HEK293 (cell line): ENCODE data around the gene ABHD14A.

Source experiments
- CTCF ChIA-PET: fragments of 350-600 bp; formaldehyde crosslinking; extraction: SDS; loops from one replicate; lab custom pipeline; 2021; ENCODE audit warnings: antibody characterized with exemption; lab: Yijun Ruan, JAX
- POLR2A ChIA-PET: fragments of 300-600 bp; formaldehyde crosslinking; extraction: SDS; loops from one replicate; lab custom pipeline; 2020; ENCODE audit warnings: antibody characterized with exemption, inconsistent platforms; lab: Yijun Ruan, JAX
- H3K27ac ChIP-seq: fragments of 200-500 bp; sonication (Bioruptor generic); 2 replicates; pipeline ENCODE4 v1.5.1; 2014; ENCODE audit warnings: low read depth, low read length, control low read depth, inconsistent platforms; ENCODE audit errors: extremely low read depth
- H3K36me3 ChIP-seq, 2 experiments: fragments of 200-500 bp in 1 of 2; sonication (Bioruptor generic) in 1 of 2; 1 replicate in 1 of 2; 2 replicates in 1 of 2; pipeline ENCODE4 v1.5.1; 2014 to 2017; ENCODE audit warnings: inconsistent platforms in 2 of 2, low read length in 2 of 2; ENCODE audit not compliant: control insufficient read depth in 2 of 2, insufficient read depth in 1 of 2
- H3K4me1 ChIP-seq: fragments of 200-500 bp; sonication (Bioruptor generic); 2 replicates; pipeline ENCODE4 v1.5.1; 2014; ENCODE audit warnings: mild to moderate bottlenecking, low read length, inconsistent platforms; ENCODE audit not compliant: control insufficient read depth, insufficient read depth
- H3K4me3 ChIP-seq: 2 replicates; pipeline ENCODE4 v1.5.1; 2011; ENCODE audit warnings: low read depth, mild to moderate bottlenecking, control low read depth, low read length, moderate library complexity
- H3K9me3 ChIP-seq: fragments of 200-500 bp; sonication (Bioruptor generic); 2 replicates; pipeline ENCODE4 v1.5.1; 2014; ENCODE audit warnings: low read depth, low read length, inconsistent platforms; ENCODE audit not compliant: control insufficient read depth, insufficient read depth
- BCL6B ChIP-seq: fragments of 450-650 bp; formaldehyde crosslinking; IDR thresholded peaks from 2 replicates; pipeline ENCODE4 v1.5.1; 2017; ENCODE audit warnings: missing biosample characterization, missing genetic modification characterization
- GLI4 ChIP-seq: fragments of 450-650 bp; formaldehyde crosslinking; IDR thresholded peaks from 2 replicates; pipeline ENCODE4 v1.5.1; 2016; ENCODE audit warnings: missing biosample characterization, missing genetic modification characterization
- SETDB1 ChIP-seq: IDR thresholded peaks from one replicate; pipeline ENCODE4 v1.6.1; 2017; ENCODE audit warnings: mild to moderate bottlenecking, low read length, moderate library complexity, mixed read lengths; ENCODE audit not compliant: insufficient read length
- YY1 ChIP-seq: fragments of 450-650 bp; formaldehyde crosslinking; IDR thresholded peaks from 2 replicates; pipeline ENCODE4 v1.5.1; 2018; ENCODE audit warnings: missing biosample characterization, missing genetic modification characterization
- ZNF121 ChIP-seq: fragments of 450-650 bp; formaldehyde crosslinking; IDR thresholded peaks from 2 replicates; pipeline ENCODE4 v1.5.1; 2016; ENCODE audit warnings: missing biosample characterization, missing genetic modification characterization
- ZNF155 ChIP-seq: fragments of 450-650 bp; formaldehyde crosslinking; IDR thresholded peaks from 2 replicates; pipeline ENCODE4 v1.5.1; 2016; ENCODE audit warnings: missing biosample characterization, missing genetic modification characterization
- ZNF18 ChIP-seq: fragments of 450-650 bp; formaldehyde crosslinking; IDR thresholded peaks from 2 replicates; pipeline ENCODE4 v1.5.1; 2016; ENCODE audit warnings: missing biosample characterization, missing genetic modification characterization
- ZNF211 ChIP-seq: fragments of 450-650 bp; formaldehyde crosslinking; IDR thresholded peaks from 2 replicates; pipeline ENCODE4 v1.5.1; 2016; ENCODE audit warnings: low read depth, missing biosample characterization, missing genetic modification characterization
- ZNF214 ChIP-seq: fragments of 450-650 bp; formaldehyde crosslinking; IDR thresholded peaks from 2 replicates; pipeline ENCODE4 v1.5.1; 2017; ENCODE audit warnings: missing biosample characterization, mild to moderate bottlenecking, missing genetic modification characterization, borderline replicate concordance
- ZNF555 ChIP-seq: fragments of 450-650 bp; formaldehyde crosslinking; conservative IDR thresholded peaks from 2 replicates; pipeline ENCODE4 v1.5.1; 2017; ENCODE audit warnings: missing biosample characterization, mild to moderate bottlenecking, missing genetic modification characterization, inconsistent platforms
- ZNF610 ChIP-seq: fragments of 450-650 bp; formaldehyde crosslinking; IDR thresholded peaks from 2 replicates; pipeline ENCODE4 v1.5.1; 2016; ENCODE audit warnings: missing biosample characterization, missing genetic modification characterization, borderline replicate concordance
- ZNF654 ChIP-seq: fragments of 450-650 bp; formaldehyde crosslinking; IDR thresholded peaks from 2 replicates; pipeline ENCODE4 v1.5.1; 2016; ENCODE audit warnings: low read depth, missing biosample characterization, missing genetic modification characterization
- ZNF777 ChIP-seq: fragments of 450-650 bp; formaldehyde crosslinking; IDR thresholded peaks from 2 replicates; pipeline ENCODE4 v1.5.1; 2017; ENCODE audit warnings: missing biosample characterization, missing genetic modification characterization, borderline replicate concordance
- ZNF792 ChIP-seq: fragments of 450-650 bp; formaldehyde crosslinking; IDR thresholded peaks from 2 replicates; pipeline ENCODE4 v1.5.1; 2016; ENCODE audit warnings: missing biosample characterization, missing genetic modification characterization
- ZNF843 ChIP-seq: fragments of 450-650 bp; formaldehyde crosslinking; IDR thresholded peaks from 2 replicates; pipeline ENCODE4 v1.5.1; 2016; ENCODE audit warnings: missing biosample characterization, missing genetic modification characterization
- ZSCAN30 ChIP-seq: fragments of 450-650 bp; IDR thresholded peaks from 2 replicates; pipeline ENCODE4 v1.5.1; 2018; ENCODE audit warnings: missing biosample characterization, mild to moderate bottlenecking, missing genetic modification characterization, moderate library complexity
- TF ChIP-seq, protein P1 (sequence below): fragments of 450-650 bp; formaldehyde crosslinking; conservative IDR thresholded peaks from 2 replicates; pipeline ENCODE4 v1.5.1; 2016; ENCODE audit warnings: low read depth, missing biosample characterization, missing genetic modification characterization
- TF ChIP-seq, protein P2 (sequence below): fragments of 450-650 bp; formaldehyde crosslinking; IDR thresholded peaks from 2 replicates; pipeline ENCODE4 v1.5.1; 2016; ENCODE audit warnings: missing biosample characterization, missing genetic modification characterization
- TF ChIP-seq, protein P3 (sequence below): fragments of 450-650 bp; formaldehyde crosslinking; IDR thresholded peaks from 2 replicates; pipeline ENCODE4 v1.5.1; 2016; ENCODE audit warnings: missing biosample characterization, missing genetic modification characterization
- TF ChIP-seq, protein P4 (sequence below): fragments of 450-650 bp; formaldehyde crosslinking; IDR thresholded peaks from 2 replicates; pipeline ENCODE4 v1.5.1; 2016; ENCODE audit warnings: missing biosample characterization, missing genetic modification characterization

Gene ABHD14A

GRCh38 chr3:51959651-51960050 lies 15.2 kb upstream of the ABHD14A start:
- no peak overlapping the region for H3K4me3 ChIP-seq
- H3K4me1 ChIP-seq: no peaks in the 10 kb centered on the region
- ChIA-PET CTCF (interaction anchor here (1.3 to 1.4 kb wide), 2 partner anchors 14 to 18 kb away, joined by 4 read pairs; partner anchors contain the start of genes ABHD14B and RRP9), POLR2A (no interaction called here)
- TF ChIP-seq ZNF18 (tag by site-specific recombination): no peak
- no peak for TF ChIP-seq ZNF555 (tag by site-specific recombination)
- TF ChIP-seq, protein P1, sequence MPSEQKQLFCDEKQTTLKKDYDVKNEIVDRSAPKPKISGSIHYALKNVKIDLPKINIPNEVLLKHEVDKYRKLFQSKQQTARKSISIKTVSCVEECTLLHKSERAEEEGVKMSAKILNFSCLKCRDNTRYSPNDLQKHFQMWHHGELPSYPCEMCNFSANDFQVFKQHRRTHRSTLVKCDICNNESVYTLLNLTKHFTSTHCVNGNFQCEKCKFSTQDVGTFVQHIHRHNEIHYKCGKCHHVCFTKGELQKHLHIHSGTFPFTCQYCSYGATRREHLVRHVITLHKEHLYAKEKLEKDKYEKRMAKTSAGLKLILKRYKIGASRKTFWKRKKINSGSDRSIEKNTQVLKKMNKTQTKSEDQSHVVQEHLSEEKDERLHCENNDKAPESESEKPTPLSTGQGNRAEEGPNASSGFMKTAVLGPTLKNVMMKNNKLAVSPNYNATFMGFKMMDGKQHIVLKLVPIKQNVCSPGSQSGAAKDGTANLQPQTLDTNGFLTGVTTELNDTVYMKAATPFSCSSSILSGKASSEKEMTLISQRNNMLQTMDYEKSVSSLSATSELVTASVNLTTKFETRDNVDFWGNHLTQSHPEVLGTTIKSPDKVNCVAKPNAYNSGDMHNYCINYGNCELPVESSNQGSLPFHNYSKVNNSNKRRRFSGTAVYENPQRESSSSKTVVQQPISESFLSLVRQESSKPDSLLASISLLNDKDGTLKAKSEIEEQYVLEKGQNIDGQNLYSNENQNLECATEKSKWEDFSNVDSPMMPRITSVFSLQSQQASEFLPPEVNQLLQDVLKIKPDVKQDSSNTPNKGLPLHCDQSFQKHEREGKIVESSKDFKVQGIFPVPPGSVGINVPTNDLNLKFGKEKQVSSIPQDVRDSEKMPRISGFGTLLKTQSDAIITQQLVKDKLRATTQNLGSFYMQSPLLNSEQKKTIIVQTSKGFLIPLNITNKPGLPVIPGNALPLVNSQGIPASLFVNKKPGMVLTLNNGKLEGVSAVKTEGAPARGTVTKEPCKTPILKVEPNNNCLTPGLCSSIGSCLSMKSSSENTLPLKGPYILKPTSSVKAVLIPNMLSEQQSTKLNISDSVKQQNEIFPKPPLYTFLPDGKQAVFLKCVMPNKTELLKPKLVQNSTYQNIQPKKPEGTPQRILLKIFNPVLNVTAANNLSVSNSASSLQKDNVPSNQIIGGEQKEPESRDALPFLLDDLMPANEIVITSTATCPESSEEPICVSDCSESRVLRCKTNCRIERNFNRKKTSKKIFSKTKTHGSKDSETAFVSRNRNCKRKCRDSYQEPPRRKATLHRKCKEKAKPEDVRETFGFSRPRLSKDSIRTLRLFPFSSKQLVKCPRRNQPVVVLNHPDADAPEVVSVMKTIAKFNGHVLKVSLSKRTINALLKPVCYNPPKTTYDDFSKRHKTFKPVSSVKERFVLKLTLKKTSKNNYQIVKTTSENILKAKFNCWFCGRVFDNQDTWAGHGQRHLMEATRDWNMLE (tag by site-specific recombination): no peak
- no peak for TF ChIP-seq ZNF792 (tag by site-specific recombination)
- no peak for TF ChIP-seq ZNF654 (tag by site-specific recombination)
- no peak for TF ChIP-seq ZNF777 (tag by site-specific recombination)
- TF ChIP-seq, protein P2, sequence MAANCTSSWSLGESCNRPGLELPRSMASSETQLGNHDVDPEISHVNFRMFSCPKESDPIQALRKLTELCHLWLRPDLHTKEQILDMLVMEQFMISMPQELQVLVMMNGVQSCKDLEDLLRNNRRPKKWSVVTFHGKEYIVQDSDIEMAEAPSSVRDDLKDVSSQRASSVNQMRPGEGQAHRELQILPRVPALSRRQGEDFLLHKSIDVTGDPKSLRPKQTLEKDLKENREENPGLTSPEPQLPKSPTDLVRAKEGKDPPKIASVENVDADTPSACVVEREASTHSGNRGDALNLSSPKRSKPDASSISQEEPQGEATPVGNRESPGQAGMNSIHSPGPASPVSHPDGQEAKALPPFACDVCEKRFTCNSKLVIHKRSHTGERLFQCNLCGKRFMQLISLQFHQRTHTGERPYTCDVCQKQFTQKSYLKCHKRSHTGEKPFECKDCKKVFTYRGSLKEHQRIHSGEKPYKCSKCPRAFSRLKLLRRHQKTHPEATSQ (tag by site-specific recombination): no peak
- no peak for TF ChIP-seq BCL6B (tag by site-specific recombination)
- no peaks in the 10 kb centered on the region for H3K9me3 ChIP-seq
- H3K36me3 ChIP-seq: peaks cover 0 to 35% of the 10 kb centered on the region in 2 experiments; a peak in 1 of 3 replicates
- no peak overlapping the region for H3K27ac ChIP-seq

GRCh38 chr3:51960386-51960785 lies 14.5 kb upstream of the ABHD14A start:
- H3K4me1 ChIP-seq: no peaks in the 10 kb centered on the region
- ChIA-PET POLR2A (no interaction called here), CTCF (interaction anchor here (1.3 kb wide), 1 partner anchor 13 kb away, joined by 4 read pairs; the partner anchor contains the start of gene ABHD14B)
- TF ChIP-seq, protein P3, sequence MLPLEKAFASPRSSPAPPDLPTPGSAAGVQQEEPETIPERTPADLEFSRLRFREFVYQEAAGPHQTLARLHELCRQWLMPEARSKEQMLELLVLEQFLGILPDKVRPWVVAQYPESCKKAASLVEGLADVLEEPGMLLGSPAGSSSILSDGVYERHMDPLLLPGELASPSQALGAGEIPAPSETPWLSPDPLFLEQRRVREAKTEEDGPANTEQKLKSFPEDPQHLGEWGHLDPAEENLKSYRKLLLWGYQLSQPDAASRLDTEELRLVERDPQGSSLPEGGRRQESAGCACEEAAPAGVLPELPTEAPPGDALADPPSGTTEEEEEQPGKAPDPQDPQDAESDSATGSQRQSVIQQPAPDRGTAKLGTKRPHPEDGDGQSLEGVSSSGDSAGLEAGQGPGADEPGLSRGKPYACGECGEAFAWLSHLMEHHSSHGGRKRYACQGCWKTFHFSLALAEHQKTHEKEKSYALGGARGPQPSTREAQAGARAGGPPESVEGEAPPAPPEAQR (tag by site-specific recombination): no peak
- TF ChIP-seq, protein P4, sequence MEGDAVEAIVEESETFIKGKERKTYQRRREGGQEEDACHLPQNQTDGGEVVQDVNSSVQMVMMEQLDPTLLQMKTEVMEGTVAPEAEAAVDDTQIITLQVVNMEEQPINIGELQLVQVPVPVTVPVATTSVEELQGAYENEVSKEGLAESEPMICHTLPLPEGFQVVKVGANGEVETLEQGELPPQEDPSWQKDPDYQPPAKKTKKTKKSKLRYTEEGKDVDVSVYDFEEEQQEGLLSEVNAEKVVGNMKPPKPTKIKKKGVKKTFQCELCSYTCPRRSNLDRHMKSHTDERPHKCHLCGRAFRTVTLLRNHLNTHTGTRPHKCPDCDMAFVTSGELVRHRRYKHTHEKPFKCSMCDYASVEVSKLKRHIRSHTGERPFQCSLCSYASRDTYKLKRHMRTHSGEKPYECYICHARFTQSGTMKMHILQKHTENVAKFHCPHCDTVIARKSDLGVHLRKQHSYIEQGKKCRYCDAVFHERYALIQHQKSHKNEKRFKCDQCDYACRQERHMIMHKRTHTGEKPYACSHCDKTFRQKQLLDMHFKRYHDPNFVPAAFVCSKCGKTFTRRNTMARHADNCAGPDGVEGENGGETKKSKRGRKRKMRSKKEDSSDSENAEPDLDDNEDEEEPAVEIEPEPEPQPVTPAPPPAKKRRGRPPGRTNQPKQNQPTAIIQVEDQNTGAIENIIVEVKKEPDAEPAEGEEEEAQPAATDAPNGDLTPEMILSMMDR: no peak
- TF ChIP-seq ZNF843 (tag by site-specific recombination) (no peak), GLI4 (tag by site-specific recombination) (no peak), YY1 (no peak), ZNF211 (tag by site-specific recombination) (no peak), ZNF214 (no peak), ZNF777 (tag by site-specific recombination) (no peak), ZNF610 (no peak), SETDB1 (no peak), ZSCAN30 (no peak), ZNF155 (tag by site-specific recombination) (no peak), ZNF121 (tag by site-specific recombination) (no peak)
- TF ChIP-seq, protein P2 (tag by site-specific recombination): no peak

More at GRCh38 chr3:51960386-51960785, 14.5 kb upstream of the ABHD14A start:
- Histone ChIP-seq H3K27ac (no peak overlapping the region), H3K9me3 (no peaks in the 10 kb centered on the region), H3K4me3 (no peak overlapping the region), H3K36me3 (peaks cover 0 to 35% of the 10 kb centered on the region in 2 experiments; a peak in 1 of 3 replicates)
